ENCODE data around the gene TOR4A. TPM values are rescaled to one million over a fixed set of nuclear protein-coding genes. Genes with fewer than 3 reads are reported as not detected.

The TOR4A gene
- total RNA-seq, 1 donor from 2014 or later, result 1.5 TPM

GRCh38 chr9:137252555-137253506 lies 24.7 kb upstream of the TOR4A start:
- no peaks in the 10 kb centered on the region for H3K36me3 Mint-ChIP-seq (ENCODE audit: unreplicated experiment)
- no peak overlapping the region for H3K4me3 Mint-ChIP-seq (ENCODE audit: unreplicated experiment)
- H3K27me3 Mint-ChIP-seq (ENCODE audit: unreplicated experiment), result peaks cover 2% of the 10 kb centered on the region
- H3K9me3 Mint-ChIP-seq (ENCODE audit: unreplicated experiment), result peaks cover 5% of the 10 kb centered on the region
- H3K4me1 Mint-ChIP-seq (ENCODE audit: low read depth, unreplicated experiment), result peaks cover 1% of the 10 kb centered on the region
- H3K27ac Mint-ChIP-seq (ENCODE audit: unreplicated experiment), result no peak overlapping the region
- TF ChIP-seq CTCF (IDR thresholded peaks at IDR 0.05; ENCODE audit: partially characterized antibody, unreplicated experiment), result no peak
- no peak for DNase-seq

DNA sequence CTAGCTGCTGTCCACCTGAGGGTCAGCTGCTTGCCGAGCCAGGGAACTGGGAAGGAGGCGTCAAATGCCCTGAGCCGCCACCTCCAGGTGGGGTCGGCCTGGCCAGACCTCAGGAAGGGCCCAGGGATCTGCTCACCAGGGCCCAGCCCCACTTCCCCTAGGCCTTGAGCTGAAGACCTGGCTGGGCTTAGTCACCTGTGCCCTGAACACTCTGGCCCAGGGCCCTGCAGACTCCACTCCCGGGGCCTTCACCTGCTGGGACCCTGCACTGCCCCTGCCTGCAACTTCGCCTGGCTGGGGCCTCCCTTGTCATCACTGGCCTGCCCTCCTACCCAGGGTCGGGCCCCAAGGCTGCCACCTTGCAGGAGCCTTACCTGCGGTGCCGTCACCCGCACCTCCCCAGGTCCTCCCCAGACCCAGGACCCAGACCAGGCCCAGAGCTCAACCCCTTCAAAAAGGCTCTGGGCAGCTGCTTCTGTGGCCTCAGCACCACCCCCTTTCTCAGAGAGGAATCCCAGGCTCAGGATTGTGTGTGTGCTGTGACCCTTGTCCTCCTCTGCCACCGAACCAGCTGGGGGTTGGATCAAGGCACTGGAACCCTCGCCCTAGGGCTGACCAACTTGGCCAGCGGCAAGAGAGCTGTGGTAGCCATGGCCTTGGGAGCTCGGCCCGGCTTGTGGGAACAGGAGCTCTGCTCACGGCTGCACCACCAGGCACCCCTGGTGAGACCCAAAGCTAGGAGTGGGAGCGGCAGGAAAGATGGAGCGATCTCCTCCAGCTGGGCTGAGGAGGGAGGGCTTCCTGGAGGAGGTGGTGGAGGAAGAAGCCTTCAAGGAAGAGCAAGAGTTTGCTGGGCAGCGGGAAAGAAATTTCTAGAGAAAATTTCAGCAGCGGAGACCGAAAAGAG lies 23.6 kb upstream of the TOR4A start:
- Mint-ChIP-seq H3K4me3 (ENCODE audit: unreplicated experiment) (peak overlapping the region; percentile 92), H3K9me3 (ENCODE audit: unreplicated experiment) (peaks cover 5% of the 10 kb centered on the region), H3K27ac (ENCODE audit: unreplicated experiment) (peak overlapping the region; percentile 68), H3K27me3 (ENCODE audit: unreplicated experiment) (peaks cover 2% of the 10 kb centered on the region), H3K36me3 (ENCODE audit: unreplicated experiment) (no peaks in the 10 kb centered on the region), H3K4me1 (ENCODE audit: low read depth, unreplicated experiment) (peaks cover 1% of the 10 kb centered on the region)
- DNase-seq, result no peak
- TF ChIP-seq CTCF (IDR thresholded peaks at IDR 0.05; ENCODE audit: partially characterized antibody, unreplicated experiment), result no peak

- H3K27ac Mint-ChIP-seq (ENCODE audit: unreplicated experiment), result peak within 1 kb of the TSS; percentile 68
- H3K4me1 Mint-ChIP-seq (ENCODE audit: low read depth, unreplicated experiment), result peaks cover 1% of the 10 kb centered on the region
- H3K9me3 Mint-ChIP-seq (ENCODE audit: unreplicated experiment), result peaks cover 5% of the 10 kb centered on the region
- peak; percentile 98 for DNase-seq
- no peak for TF ChIP-seq CTCF (IDR thresholded peaks at IDR 0.05; ENCODE audit: partially characterized antibody, unreplicated experiment)
- H3K27me3 Mint-ChIP-seq (ENCODE audit: unreplicated experiment), result peaks cover 2% of the 10 kb centered on the region
- no peaks in the 10 kb centered on the region for H3K36me3 Mint-ChIP-seq (ENCODE audit: unreplicated experiment)
- H3K4me3 Mint-ChIP-seq (ENCODE audit: unreplicated experiment), result peak within 1 kb of the TSS; percentile 92
Measured at GRCh38 chr9:137254624-137255447, 22.7 kb upstream of the TOR4A start, which contains the start of gene NELFB. NELFB (plus strand) TSS chr9:137255327.

- Mint-ChIP-seq H3K27me3 (ENCODE audit: unreplicated experiment) (peaks cover 2% of the 10 kb centered on the region), H3K4me1 (ENCODE audit: low read depth, unreplicated experiment) (peaks cover 1% of the 10 kb centered on the region), H3K27ac (ENCODE audit: unreplicated experiment) (no peak overlapping the region), H3K9me3 (ENCODE audit: unreplicated experiment) (peaks cover 5% of the 10 kb centered on the region), H3K36me3 (ENCODE audit: unreplicated experiment) (no peaks in the 10 kb centered on the region), H3K4me3 (ENCODE audit: unreplicated experiment) (peak overlapping the region; percentile 84)
- no peak for TF ChIP-seq CTCF (IDR thresholded peaks at IDR 0.05; ENCODE audit: partially characterized antibody, unreplicated experiment)
- no peak for DNase-seq
Measured at GRCh38 chr9:137255448-137256114, 21.9 kb upstream of the TOR4A start.

Data from glutamatergic neuron (in vitro differentiated cells).